HAP-1 (cell line): ENCODE measurements around the gene ZNF547.
A peak's percentile ranks its signal among the peaks of the same experiment; 100 is the strongest.
"Not testable (repeated sequence)": the region's sequence is repeated elsewhere in the genome, so short reads cannot be mapped to it uniquely, and the experiment has no call there.

Experiments used
- DNase-seq, 2 experiments: peaks; one replicate each; pipeline ENCODE4 v3.0.0-alpha.2; 2016 to 2020; ENCODE audit warnings: low spot score in 2 of 2
- H3K27me3 ChIP-seq: fragments of 250-450 bp; sonication (Bioruptor Pico); 2 replicates; pipeline ENCODE4 v1.5.1; 2020; ENCODE audit warnings: low read depth, mild to moderate bottlenecking, moderate library complexity
- H3K36me3 ChIP-seq: fragments of 250-450 bp; sonication (Bioruptor Pico); replicated peaks from 2 replicates; pipeline ENCODE4 v1.5.1; 2020; ENCODE audit warnings: mild to moderate bottlenecking
- H3K4me1 ChIP-seq: fragments of 250-450 bp; sonication (Bioruptor Pico); 2 replicates; pipeline ENCODE4 v1.5.1; 2020; ENCODE audit warnings: mild to moderate bottlenecking
- H3K4me3 ChIP-seq: fragments of 250-450 bp; sonication (Bioruptor Pico); 2 replicates; pipeline ENCODE4 v1.5.1; 2020; ENCODE audit warnings: mild to moderate bottlenecking, moderate library complexity
- H3K9me3 ChIP-seq: fragments of 250-450 bp; sonication (Bioruptor Pico); 2 replicates; pipeline ENCODE4 v1.5.1; 2020; ENCODE audit warnings: mild to moderate bottlenecking, moderate library complexity
- in situ Hi-C: fragments of 300-500 bp; cut with MboI; formaldehyde crosslinking; loops from 3 replicates; pipeline ENCODE4 v1.14.3; 2020; ENCODE audit warnings: low sequenced_read_pairs, inconsistent platforms, mixed read lengths

ZNF547 gene

DNA sequence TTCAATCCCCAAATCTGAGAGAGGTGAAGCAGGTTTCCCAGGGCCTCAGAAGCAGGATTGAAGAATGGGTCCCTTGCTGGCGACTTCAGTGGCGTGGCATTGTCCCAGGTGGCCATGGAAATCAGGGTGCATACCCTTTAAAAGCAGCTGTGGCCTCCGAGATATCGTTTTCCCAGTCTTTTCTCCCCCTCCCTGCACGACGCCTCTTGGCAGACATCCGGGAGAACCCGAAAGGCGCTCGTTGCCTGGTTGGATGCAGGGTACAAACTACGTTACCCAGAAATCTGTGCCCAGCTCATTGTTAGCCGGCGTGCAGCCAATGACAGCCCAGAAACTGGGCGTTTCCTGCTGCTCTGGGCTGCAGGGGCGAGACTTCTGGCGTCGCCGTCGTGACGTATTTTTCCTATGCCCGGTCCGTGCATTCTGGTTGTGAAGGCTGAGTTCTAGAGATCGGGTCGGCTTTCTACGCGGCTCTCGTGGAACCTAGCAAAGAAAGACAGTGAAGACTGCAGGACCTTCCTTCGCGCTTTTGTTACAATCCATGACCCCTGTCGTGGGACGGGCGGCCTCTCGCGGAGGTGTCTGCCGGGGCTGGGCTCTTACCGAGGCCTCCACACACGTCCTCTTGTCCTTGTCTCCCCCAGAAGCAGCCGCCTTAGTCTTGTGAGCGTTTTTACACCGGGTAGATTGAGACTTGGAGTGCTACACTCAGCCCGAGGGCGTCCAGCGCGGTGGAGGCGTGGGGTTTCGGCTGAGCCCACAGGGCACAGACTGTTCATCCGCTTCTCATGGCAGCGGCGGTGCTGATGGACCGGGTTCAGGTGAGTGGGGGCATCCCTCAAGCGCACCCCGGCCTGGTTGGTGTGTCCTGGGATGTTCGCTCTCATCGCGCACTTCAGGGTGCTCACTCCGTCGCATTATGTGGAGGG, 12.2 kb upstream of the ZNF547 start, which contains the start of gene ZNF304:
Gene ZNF304, plus strand, starts transcription at position 395 of the 929 bp plus-strand sequence. Its CDS starts 394 bp downstream, at position 789.
- peaks cover 23% of the 10 kb centered on the region for H3K36me3 ChIP-seq
- H3K4me1 ChIP-seq = peaks cover 7% of the 10 kb centered on the region
- in situ Hi-C loops = no loop called here
- H3K4me3 ChIP-seq = peak within 1 kb of the TSS; percentile 89
- no peaks in the 10 kb centered on the region for H3K27me3 ChIP-seq
- peak; percentile 90 to 91 for DNase-seq
- peaks cover 5% of the 10 kb centered on the region; the same call in 1 of the 2 replicates for H3K9me3 ChIP-seq

- in situ Hi-C loops = no loop called here
- peaks cover 7% of the 10 kb centered on the region for H3K4me1 ChIP-seq
- peaks cover 30% of the 10 kb centered on the region for H3K36me3 ChIP-seq
- H3K27me3 ChIP-seq = no peaks in the 10 kb centered on the region
- DNase-seq = no peak
- H3K4me3 ChIP-seq = peak overlapping the region; percentile 89
- H3K9me3 ChIP-seq = peaks cover 5% of the 10 kb centered on the region; the same call in 1 of the 2 replicates
Measured at GRCh38 chr19:57351867-57352266, 11.5 kb upstream of the ZNF547 start.

DNA sequence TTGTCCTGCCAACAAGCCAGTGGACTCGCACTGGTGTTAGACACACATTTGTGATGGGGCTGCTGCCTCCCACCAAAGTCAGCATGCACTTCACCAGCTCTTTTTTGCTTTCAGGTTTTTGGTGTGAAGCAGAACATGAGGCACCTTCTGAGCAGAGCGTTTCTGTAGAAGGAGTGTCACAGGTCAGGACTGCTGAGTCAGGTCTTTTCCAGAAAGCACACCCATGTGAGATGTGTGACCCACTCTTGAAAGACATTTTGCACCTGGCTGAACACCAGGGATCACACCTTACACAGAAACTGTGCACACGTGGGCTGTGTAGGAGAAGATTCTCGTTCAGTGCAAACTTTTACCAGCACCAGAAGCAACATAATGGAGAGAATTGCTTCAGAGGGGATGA, 7.4 kb upstream of the ZNF547 start:
- H3K4me1 ChIP-seq = peaks cover 3% of the 10 kb centered on the region
- no peak overlapping the region for H3K4me3 ChIP-seq
- DNase-seq = no peak
- in situ Hi-C loops = no loop called here
- H3K36me3 ChIP-seq = peaks cover 41% of the 10 kb centered on the region
- H3K9me3 ChIP-seq = no peaks in the 10 kb centered on the region
- H3K27me3 ChIP-seq = no peaks in the 10 kb centered on the region

- H3K4me3 ChIP-seq = no peak overlapping the region
- H3K9me3 ChIP-seq = no peaks in the 10 kb centered on the region
- no peak for DNase-seq
- in situ Hi-C loops = no loop called here
- peaks cover 38% of the 10 kb centered on the region for H3K36me3 ChIP-seq
- H3K4me1 ChIP-seq = no peaks in the 10 kb centered on the region
- H3K27me3 ChIP-seq = no peaks in the 10 kb centered on the region
Measured at GRCh38 chr19:57357406-57357805, 5.9 kb upstream of the ZNF547 start.

DNA sequence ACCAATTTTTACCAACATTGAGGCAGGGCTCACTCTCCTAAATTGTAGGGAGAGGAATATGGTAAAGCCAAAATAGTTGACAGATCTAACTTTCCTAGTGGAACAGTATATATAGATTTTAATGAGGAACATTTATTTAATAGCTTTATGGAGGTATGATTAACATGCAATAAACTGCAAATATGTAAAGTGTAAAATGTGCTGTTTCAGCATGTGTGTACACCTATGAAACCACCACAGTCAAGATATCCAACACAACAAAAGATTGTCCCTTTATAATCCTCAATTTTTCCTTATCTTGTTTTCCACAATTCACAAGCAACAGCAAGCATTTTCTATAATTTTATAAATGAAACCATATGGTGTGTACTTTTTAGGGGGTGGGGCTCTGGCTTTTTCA, 4.1 kb upstream of the ZNF547 start:
- DNase-seq = no peak
- H3K9me3 ChIP-seq = no peaks in the 10 kb centered on the region
- H3K4me3 ChIP-seq = no peak overlapping the region
- H3K4me1 ChIP-seq = peaks cover 3% of the 10 kb centered on the region; the same call in 1 of the 2 replicates
- peaks cover 35% of the 10 kb centered on the region for H3K36me3 ChIP-seq
- in situ Hi-C loops = no loop called here
- no peaks in the 10 kb centered on the region for H3K27me3 ChIP-seq

DNA sequence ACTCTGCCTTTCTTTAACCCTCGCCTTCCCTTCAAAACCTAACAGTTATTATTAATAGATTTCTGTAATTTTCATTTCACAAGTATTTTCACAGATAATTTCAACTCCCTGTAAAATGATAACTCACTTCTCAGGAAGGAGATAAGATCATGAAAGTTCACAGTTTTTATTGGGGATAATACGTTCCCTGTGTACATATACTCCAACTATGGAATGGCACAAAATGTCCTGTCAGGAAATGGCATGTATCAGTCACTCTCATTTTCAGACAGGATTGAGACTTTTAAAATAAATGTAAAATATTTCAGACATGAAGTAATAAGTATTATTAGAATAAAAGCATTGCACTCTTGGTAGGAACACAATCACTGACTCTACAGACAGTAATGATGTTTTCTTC, 932 bp upstream of the ZNF547 start:
- Histone ChIP-seq H3K4me1 (peaks cover 3% of the 10 kb centered on the region; the same call in 1 of the 2 replicates), H3K9me3 (0 out of 2 replicates have a peak, but pooled peaks cover 3% of the 10 kb centered on the region), H3K4me3 (peak overlapping the region; percentile 51; the same call in 1 of the 2 replicates), H3K36me3 (peaks cover 5% of the 10 kb centered on the region), H3K27me3 (no peaks in the 10 kb centered on the region)
- DNase-seq = no peak
- in situ Hi-C loops = no loop called here

DNA sequence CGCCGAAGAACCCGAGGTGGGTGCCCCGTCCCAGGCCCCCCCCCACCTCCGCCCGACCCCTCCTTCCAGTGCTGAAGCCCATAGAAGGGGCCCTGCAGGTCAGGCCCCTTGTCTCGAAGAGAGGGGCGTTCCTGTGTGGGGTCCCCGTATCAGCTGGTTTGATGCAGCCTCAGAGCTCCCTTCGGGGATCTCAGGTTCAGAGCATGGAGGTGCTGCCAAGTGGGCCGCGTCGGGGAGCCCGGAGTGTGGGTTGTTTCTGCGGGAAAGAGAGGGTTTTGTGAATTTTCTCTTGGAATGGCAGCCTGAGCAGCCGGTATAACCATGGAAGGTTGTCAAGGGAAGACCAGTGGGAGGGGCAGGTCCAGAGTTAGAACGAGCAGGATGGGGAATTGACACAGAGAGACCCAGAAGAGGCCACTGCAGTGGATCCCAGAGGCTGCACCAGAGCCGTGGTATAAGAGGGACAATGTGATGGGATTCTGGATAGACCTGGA, 384 bp downstream of the ZNF547 start:
- DNase-seq = peak in 1 of 2 experiments; percentile 8
- H3K36me3 ChIP-seq = no peaks in the 10 kb centered on the region
- H3K9me3 ChIP-seq = 0 out of 2 replicates have a peak, but pooled peaks cover 3% of the 10 kb centered on the region
- H3K4me3 ChIP-seq = peak overlapping the region; percentile 51
- H3K4me1 ChIP-seq = peaks cover 3% of the 10 kb centered on the region; the same call in 1 of the 2 replicates
- in situ Hi-C loops = no loop called here
- no peaks in the 10 kb centered on the region for H3K27me3 ChIP-seq

GRCh38 chr19:57366776-57367175, 3.4 kb downstream of the ZNF547 start:
- in situ Hi-C loops = no loop called here
- H3K9me3 ChIP-seq = 0 out of 2 replicates have a peak, but pooled peaks cover 3% of the 10 kb centered on the region
- DNase-seq = no peak

GRCh38 chr19:57374179-57374578, 10.8 kb downstream of the ZNF547 start:
- H3K27me3 ChIP-seq = no peaks in the 10 kb centered on the region
- H3K9me3 ChIP-seq = peaks cover 10% of the 10 kb centered on the region; the same call in 1 of the 2 replicates
- H3K36me3 ChIP-seq = peaks cover 9% of the 10 kb centered on the region
- DNase-seq = no peak
- in situ Hi-C loops = no loop called here
- H3K4me3 ChIP-seq = no peak overlapping the region
- H3K4me1 ChIP-seq = no peaks in the 10 kb centered on the region

More at GRCh38 chr19:57366776-57367175, 3.4 kb downstream of the ZNF547 start:
- H3K4me1 ChIP-seq = peaks cover 3% of the 10 kb centered on the region; the same call in 1 of the 2 replicates
- no peaks in the 10 kb centered on the region for H3K27me3 ChIP-seq
- H3K36me3 ChIP-seq = no peaks in the 10 kb centered on the region; the same call in 1 of the 2 replicates
- H3K4me3 ChIP-seq = no peak overlapping the region

DNA sequence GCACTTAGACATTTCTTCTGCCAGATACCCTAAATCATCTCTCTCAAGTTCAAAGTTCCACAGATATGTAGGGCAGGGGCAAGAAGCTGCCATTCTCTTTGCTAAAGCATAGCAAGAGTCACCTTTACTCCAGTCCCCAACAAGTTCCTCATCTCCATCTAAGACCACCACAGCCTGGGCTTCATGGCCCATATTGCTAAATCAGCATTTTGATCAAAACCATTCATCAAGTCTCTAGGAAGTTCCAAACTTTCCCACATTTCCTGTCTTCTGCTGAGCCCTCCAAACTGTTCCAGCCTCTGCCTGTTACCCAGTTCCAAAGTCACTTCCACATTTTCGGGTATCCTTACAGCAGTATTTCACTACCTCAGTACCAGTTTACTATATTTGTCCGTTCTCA, 11.3 kb downstream of the ZNF547 start:
- in situ Hi-C loops, H3K27me3 ChIP-seq, H3K4me1 ChIP-seq, H3K4me3 ChIP-seq, DNase-seq, H3K36me3 ChIP-seq: not testable (repeated sequence)
- peaks cover 10% of the 10 kb centered on the region; the same call in 1 of the 2 replicates for H3K9me3 ChIP-seq

DNA sequence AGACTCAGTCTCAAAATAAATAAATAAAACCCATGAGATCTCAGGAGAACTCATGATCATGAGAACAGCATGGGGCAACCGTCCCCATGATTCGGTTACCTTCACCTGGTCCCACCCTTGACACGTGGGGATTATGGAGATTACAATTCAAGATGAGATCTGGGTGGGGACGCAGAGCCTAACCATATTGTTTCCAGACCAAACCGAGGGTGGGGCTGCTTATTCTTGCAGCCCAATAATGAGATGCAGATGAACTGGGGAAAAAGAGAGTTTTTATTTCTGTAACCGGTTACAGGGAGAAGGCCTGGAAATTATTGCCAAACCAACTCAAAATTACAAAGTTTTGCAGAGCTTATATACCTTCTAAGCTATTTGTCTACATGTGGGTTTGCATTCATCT, 12.8 kb downstream of the ZNF547 start:
- peaks cover 10% of the 10 kb centered on the region; the same call in 1 of the 2 replicates for H3K9me3 ChIP-seq
- H3K36me3 ChIP-seq = peaks cover 9% of the 10 kb centered on the region
- in situ Hi-C loops = no loop called here
- H3K27me3 ChIP-seq = no peaks in the 10 kb centered on the region
- no peak for DNase-seq
- H3K4me3 ChIP-seq = no peak overlapping the region
- H3K4me1 ChIP-seq = no peaks in the 10 kb centered on the region

- DNase-seq = no peak
- H3K4me3 ChIP-seq = no peak overlapping the region
- H3K27me3 ChIP-seq = no peaks in the 10 kb centered on the region
- peaks cover 9% of the 10 kb centered on the region for H3K36me3 ChIP-seq
- peaks cover 10% of the 10 kb centered on the region; the same call in 1 of the 2 replicates for H3K9me3 ChIP-seq
- in situ Hi-C loops = no loop called here
- H3K4me1 ChIP-seq = no peaks in the 10 kb centered on the region
Measured at GRCh38 chr19:57377498-57378146, 14.3 kb downstream of the ZNF547 start.

DNA sequence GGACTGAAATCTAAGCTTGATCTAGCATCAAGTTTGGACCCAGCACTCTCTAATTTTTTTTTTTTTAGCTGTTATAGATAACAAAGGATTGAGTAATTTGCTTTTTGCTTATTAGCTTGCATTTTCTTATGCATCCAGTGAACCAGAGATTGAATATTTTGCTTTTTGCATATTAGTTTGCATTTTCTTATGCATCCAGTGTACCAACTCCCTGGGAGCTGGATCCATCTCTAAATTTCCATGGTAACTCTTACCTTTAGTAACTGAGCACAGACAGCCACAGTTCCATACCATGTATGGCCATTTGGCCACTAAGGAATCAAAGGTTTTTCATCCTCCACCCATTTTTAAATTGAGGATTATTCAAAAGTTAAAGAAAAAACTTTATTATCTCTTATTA, 17.6 kb downstream of the ZNF547 start:
- H3K36me3 ChIP-seq = peaks cover 6% of the 10 kb centered on the region
- no peaks in the 10 kb centered on the region for H3K4me1 ChIP-seq
- DNase-seq = no peak
- H3K4me3 ChIP-seq = no peak overlapping the region
- in situ Hi-C loops = no loop called here
- no peaks in the 10 kb centered on the region for H3K27me3 ChIP-seq
- peaks cover 10% of the 10 kb centered on the region; the same call in 1 of the 2 replicates for H3K9me3 ChIP-seq
